GM10266 (cell line): Measurements from ENCODE around the gene COL8A1.

Source experiments
- DNase-seq: peaks from one replicate; pipeline ENCODE4 v3.0.0; 2012; ENCODE audit errors: extremely low spot score
- CTCF ChIP-seq: IDR thresholded peaks from 2 replicates; pipeline ENCODE4 v1.5.1; 2012; ENCODE audit warnings: mild to moderate bottlenecking, low read depth; ENCODE audit not compliant: control insufficient read depth, insufficient read depth; ENCODE audit errors: missing control alignments

COL8A1 gene

GRCh38 chr3:99741588-99741987 is 103.2 kb downstream of the COL8A1 start:
- no peak for TF ChIP-seq CTCF
- DNase-seq, result no peak

GRCh38 chr3:99747915-99748314 is 109.5 kb downstream of the COL8A1 start:
- no peak for TF ChIP-seq CTCF
- no peak for DNase-seq

- no peak for TF ChIP-seq CTCF
- DNase-seq, result no peak
Measured at GRCh38 chr3:99751649-99752048, 113.3 kb downstream of the COL8A1 start.

- peak; percentile 39 for DNase-seq
- peak; percentile 67 for TF ChIP-seq CTCF
Measured at GRCh38 chr3:99753268-99753975, 115.0 kb downstream of the COL8A1 start.

- no peak for DNase-seq
- TF ChIP-seq CTCF, result no peak
Measured at GRCh38 chr3:99755831-99756230, 117.4 kb downstream of the COL8A1 start.

- no peak for DNase-seq
- no peak for TF ChIP-seq CTCF
Measured at GRCh38 chr3:99757966-99758365, 119.6 kb downstream of the COL8A1 start.

GRCh38 chr3:99758502-99759177 is 120.2 kb downstream of the COL8A1 start:
- TF ChIP-seq CTCF, result no peak

More at GRCh38 chr3:99758502-99759177, 120.2 kb downstream of the COL8A1 start:
- DNase-seq, result no peak
